Osteocyte (in vitro differentiated cells): ENCODE data around the gene NRN1. TPM values are rescaled to one million over a fixed set of nuclear protein-coding genes. Genes with fewer than 3 reads are reported as not detected.

Experiments
- DNase-seq: peaks from one replicate; pipeline ENCODE4 v3.0.0; 2021; ENCODE audit warnings: mixed read lengths; ENCODE audit not compliant: unreplicated experiment; ENCODE audit errors: extremely low spot score
- H3K27ac Mint-ChIP-seq: one replicate; pipeline ENCODE4 v1.8.0; 2021; ENCODE audit warnings: mild to moderate bottlenecking, mixed read lengths; ENCODE audit not compliant: unreplicated experiment
- H3K27me3 Mint-ChIP-seq: one replicate; pipeline ENCODE4 v1.8.0; 2021; ENCODE audit warnings: mixed read lengths; ENCODE audit not compliant: unreplicated experiment
- H3K36me3 Mint-ChIP-seq: one replicate; pipeline ENCODE4 v1.8.0; 2021; ENCODE audit warnings: mixed read lengths; ENCODE audit not compliant: unreplicated experiment
- H3K4me1 Mint-ChIP-seq: one replicate; pipeline ENCODE4 v1.8.0; 2021; ENCODE audit warnings: mixed read lengths; ENCODE audit not compliant: unreplicated experiment
- H3K4me3 Mint-ChIP-seq: one replicate; pipeline ENCODE4 v1.8.0; 2021; ENCODE audit warnings: mild to moderate bottlenecking, moderate library complexity, mixed read lengths; ENCODE audit not compliant: unreplicated experiment
- H3K9me3 Mint-ChIP-seq: one replicate; pipeline ENCODE4 v1.8.0; 2021; ENCODE audit warnings: mixed read lengths; ENCODE audit not compliant: unreplicated experiment
- total RNA-seq: library from RNA; stranded (reverse); gene quantifications from 2 replicates; pipeline ENCODE4 v1.2.1, GENCODE V29; 2021
- TF ChIP-seq, protein P1 (sequence below): fragments of 200-600 bp; sonication (generic); IDR thresholded peaks from 2 replicates; pipeline ENCODE4 v1.5.0; 2021; ENCODE audit warnings: antibody characterized with exemption, mild to moderate bottlenecking, moderate library complexity

NRN1 gene
- total RNA-seq, 1 donor from 2014 or later: not detected

DNA sequence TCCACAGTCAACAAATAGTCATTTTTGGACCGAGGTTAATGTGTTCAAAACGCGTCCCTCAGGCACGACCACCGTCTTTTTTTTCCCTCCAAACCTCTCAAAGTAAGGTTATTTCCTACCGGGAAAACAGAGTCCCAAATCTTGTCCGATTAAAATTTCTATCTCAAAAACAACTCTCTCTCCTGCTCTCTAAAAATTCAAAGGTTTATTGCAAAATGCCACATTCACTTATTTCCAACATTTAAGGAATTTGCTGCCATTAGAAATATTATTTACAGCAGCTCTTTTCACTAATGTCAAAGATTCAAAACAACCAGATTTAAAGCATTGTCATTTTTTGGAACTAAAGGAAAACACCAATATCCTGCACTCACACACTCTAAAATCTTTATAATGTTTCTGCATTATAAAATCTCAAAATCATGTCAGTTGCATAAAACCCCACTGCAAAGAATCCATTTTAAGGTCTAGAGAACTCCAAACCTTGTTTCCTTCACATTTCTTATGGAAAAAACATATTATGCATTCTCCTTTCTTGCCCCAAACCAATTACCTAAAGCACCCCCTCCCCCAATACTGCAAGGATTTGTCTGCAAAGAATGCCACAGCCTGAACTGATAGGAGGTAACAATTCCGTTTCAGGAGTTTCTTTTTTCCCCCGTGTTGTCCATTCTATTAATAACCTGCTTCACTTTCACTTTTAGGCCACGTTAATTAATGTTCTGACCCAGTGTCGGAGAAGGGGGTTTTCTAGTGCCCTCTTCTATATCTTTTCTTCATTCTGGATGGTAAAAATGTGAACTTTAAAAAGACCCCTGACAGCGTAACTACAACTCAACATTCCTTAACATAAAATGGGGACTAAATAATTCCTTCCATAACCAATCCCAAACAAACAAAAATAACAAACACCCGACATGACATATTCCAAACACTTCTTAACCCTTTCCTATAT, 1.4 kb downstream of the NRN1 start:
- Mint-ChIP-seq H3K4me3 (peak overlapping the region; percentile 10), H3K27me3 (peaks cover 88% of the 10 kb centered on the region), H3K4me1 (peaks cover 47% of the 10 kb centered on the region), H3K9me3 (no peaks in the 10 kb centered on the region), H3K36me3 (no peaks in the 10 kb centered on the region), H3K27ac (no peak overlapping the region)
- DNase-seq: no peak
- TF ChIP-seq, protein P1, sequence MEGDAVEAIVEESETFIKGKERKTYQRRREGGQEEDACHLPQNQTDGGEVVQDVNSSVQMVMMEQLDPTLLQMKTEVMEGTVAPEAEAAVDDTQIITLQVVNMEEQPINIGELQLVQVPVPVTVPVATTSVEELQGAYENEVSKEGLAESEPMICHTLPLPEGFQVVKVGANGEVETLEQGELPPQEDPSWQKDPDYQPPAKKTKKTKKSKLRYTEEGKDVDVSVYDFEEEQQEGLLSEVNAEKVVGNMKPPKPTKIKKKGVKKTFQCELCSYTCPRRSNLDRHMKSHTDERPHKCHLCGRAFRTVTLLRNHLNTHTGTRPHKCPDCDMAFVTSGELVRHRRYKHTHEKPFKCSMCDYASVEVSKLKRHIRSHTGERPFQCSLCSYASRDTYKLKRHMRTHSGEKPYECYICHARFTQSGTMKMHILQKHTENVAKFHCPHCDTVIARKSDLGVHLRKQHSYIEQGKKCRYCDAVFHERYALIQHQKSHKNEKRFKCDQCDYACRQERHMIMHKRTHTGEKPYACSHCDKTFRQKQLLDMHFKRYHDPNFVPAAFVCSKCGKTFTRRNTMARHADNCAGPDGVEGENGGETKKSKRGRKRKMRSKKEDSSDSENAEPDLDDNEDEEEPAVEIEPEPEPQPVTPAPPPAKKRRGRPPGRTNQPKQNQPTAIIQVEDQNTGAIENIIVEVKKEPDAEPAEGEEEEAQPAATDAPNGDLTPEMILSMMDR: no peak

DNA sequence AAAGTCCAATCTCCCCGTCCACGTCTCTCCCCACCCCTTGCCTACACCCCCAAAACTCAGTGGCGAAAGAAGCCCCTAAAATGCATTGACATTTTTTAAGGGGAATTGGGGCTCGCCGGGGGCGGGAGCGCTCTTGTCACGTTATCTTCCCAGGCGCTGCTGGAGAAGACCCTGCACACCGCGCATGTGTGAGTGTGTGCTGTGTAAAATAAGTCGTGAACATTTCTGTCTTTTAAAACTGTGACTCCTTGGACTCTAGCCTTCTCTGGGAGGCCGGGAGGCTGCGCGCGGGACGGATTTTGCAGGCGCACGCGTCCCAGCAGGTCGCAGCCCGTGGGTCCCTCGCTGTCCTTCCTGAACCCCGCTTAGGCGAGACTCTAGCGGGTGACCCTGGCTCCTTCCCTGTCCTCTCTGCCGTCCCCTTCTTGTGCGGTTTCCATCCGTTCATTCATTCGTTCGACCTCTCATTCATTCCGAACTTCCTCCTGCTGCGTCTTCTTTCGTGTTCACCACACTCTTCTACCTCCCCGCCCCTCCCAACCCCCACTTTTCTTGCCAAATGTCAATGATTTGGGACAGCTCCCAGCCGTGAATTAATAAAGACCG, 2.2 kb downstream of the NRN1 start:
- no peak for DNase-seq
- Mint-ChIP-seq H3K4me1 (peaks cover 50% of the 10 kb centered on the region), H3K36me3 (no peaks in the 10 kb centered on the region), H3K9me3 (no peaks in the 10 kb centered on the region), H3K27ac (no peak overlapping the region), H3K4me3 (peak overlapping the region; percentile 63), H3K27me3 (peaks cover 88% of the 10 kb centered on the region)
- TF ChIP-seq, protein P1: no peak

DNA sequence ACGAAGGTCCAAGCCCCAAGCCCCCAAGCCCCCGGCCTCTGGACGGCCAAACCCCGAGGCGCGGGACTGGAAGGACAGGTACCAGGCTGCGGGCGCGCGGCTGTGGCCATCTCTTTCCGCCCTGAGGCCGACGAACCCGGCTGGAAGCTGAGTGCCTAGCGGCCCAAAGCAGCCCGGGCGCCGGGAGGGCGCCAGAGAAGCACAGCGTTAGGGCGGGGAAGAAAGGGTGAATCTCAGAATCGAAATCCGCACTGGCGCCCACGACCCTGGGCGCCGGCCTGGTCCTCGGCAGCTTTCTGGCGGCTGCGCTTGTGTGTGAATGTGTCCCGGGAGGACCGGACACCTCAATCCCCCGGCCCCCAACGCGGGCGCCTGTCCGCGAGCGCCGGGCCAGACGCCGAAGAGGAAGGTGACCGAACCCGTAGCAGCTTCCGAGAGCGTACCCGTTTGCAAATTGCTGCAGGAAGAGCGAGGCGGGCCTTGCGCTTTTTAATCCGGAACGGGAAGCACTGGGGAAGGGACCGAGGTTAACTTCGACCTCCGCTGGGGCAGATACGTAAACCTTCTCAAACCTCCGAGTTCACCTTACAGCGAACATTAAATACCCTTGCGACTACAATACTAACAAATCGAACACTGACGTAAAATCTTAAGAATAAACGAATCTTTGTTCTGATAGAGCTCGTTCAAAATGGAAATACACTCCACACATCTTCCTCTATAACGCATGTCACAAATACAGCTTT, 2.9 kb downstream of the NRN1 start:
- peaks cover 53% of the 10 kb centered on the region for H3K4me1 Mint-ChIP-seq
- no peaks in the 10 kb centered on the region for H3K9me3 Mint-ChIP-seq
- H3K4me3 Mint-ChIP-seq: peak overlapping the region; percentile 63
- DNase-seq: no peak
- no peak overlapping the region for H3K27ac Mint-ChIP-seq
- H3K36me3 Mint-ChIP-seq: no peaks in the 10 kb centered on the region
- TF ChIP-seq, protein P1: no peak
- H3K27me3 Mint-ChIP-seq: peaks cover 89% of the 10 kb centered on the region

DNA sequence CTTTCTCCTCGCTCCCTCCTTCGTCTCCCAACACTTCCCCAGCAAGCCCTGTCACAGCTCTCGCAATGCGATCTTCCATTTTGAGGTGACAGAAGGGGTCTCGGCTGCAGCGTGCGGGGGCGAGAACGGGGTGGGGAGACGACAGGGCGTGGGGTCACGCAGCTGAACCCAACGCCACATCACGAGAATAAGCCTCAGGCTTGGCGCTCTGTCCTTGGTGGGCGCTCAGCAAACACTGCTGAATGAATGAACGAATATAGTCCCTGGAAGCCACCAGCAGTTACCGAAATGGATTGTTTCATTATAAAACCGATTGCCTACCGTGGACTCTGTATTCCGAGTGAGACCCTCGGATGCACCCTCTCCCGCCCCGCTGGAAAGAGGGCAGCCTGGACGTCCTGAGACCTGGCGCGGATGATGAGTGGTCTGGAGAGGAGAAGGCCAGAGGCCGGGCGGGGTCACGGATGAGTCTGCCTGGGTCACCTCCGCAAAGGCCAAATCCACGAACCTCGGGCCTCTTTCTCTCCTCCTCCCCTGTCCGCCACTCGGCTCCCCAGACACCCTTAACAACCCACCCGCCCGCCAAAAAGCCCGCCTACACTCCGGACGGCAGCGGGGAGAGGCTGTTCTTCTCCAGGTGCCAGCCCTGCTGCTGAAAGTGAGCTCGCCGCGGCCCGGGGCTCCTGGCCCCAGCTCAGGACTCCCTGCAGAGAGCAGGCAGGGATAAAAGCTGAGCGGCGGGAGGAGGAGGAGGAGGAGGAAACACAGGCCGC, 3.7 kb downstream of the NRN1 start:
- Mint-ChIP-seq H3K36me3 (no peaks in the 10 kb centered on the region), H3K9me3 (no peaks in the 10 kb centered on the region), H3K27me3 (peaks cover 91% of the 10 kb centered on the region), H3K4me3 (peak overlapping the region; percentile 10), H3K4me1 (peaks cover 54% of the 10 kb centered on the region), H3K27ac (no peak overlapping the region)
- TF ChIP-seq, protein P1: no peak
- no peak for DNase-seq
